Adrenal gland (tissue), 5 donors: ENCODE results near the gene PNPO.
A peak's percentile ranks its signal among the peaks of the same experiment; 100 is the strongest.

Experiments used
- POLR2A ChIP-seq, 2 donors: fragments of 450-650 bp; IDR thresholded peaks; one replicate each; pipeline ENCODE4 v1.6.1; 2017; ENCODE audit warnings: antibody characterized with exemption in 2 of 2, mild to moderate bottlenecking in 2 of 2, moderate library complexity in 1 of 2
- TF ChIP-seq, protein P1 (sequence below), 6 experiments: fragments of 450-650 bp in 4 of 6; fragments of 200-600 bp in 2 of 6; sonication (generic) in 1 of 6; IDR thresholded peaks; 1 replicate in 5 of 6; 2 replicates in 1 of 6; pipeline versions ENCODE4 v1.5.1 to v1.8.0; 2016 to 2021; ENCODE audit warnings: antibody characterized with exemption in 6 of 6, mild to moderate bottlenecking in 2 of 6, moderate library complexity in 1 of 6
- donor health status: DM: no; HTN: no; CAD: no.

DNA sequence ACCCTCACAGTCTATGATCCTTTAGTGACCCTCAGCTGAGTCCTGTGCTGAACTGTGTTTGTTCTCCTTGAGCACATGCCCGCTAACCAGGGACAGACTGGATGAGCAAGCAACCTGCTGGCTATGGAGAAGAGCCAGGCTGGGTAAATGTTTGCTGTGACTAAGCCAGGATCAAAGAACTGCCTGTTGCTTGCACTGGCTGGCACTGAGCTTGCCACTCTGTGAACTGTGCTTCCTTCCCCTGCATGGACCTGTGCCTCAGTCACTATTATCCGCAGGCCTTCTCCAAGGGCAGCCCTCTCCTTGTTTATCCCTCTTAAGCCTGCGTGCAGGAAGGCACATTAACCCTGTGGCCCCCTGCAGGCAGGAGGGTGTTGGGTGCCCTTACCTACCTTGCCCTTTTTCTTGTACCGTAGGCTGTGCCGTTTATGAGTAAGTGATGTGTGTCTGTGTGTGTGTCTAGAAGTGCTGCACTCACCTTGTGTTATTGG is 7.4 kb downstream of the PNPO start:
- TF ChIP-seq, protein P1, sequence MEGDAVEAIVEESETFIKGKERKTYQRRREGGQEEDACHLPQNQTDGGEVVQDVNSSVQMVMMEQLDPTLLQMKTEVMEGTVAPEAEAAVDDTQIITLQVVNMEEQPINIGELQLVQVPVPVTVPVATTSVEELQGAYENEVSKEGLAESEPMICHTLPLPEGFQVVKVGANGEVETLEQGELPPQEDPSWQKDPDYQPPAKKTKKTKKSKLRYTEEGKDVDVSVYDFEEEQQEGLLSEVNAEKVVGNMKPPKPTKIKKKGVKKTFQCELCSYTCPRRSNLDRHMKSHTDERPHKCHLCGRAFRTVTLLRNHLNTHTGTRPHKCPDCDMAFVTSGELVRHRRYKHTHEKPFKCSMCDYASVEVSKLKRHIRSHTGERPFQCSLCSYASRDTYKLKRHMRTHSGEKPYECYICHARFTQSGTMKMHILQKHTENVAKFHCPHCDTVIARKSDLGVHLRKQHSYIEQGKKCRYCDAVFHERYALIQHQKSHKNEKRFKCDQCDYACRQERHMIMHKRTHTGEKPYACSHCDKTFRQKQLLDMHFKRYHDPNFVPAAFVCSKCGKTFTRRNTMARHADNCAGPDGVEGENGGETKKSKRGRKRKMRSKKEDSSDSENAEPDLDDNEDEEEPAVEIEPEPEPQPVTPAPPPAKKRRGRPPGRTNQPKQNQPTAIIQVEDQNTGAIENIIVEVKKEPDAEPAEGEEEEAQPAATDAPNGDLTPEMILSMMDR (IDR thresholded peaks at IDR 0.05) = no peak
- peak in 1 of 2 donors; percentile 28 for TF ChIP-seq POLR2A (IDR thresholded peaks at IDR 0.05)
